ENCODE results near the gene CNOT11. TPM values are rescaled to one million over a fixed set of nuclear protein-coding genes. Genes with fewer than 3 reads are reported as not detected.

Gene CNOT11
- total RNA-seq, 1 experiment from 2014 or later, result 57.8 TPM

- TF ChIP-seq, protein P1, sequence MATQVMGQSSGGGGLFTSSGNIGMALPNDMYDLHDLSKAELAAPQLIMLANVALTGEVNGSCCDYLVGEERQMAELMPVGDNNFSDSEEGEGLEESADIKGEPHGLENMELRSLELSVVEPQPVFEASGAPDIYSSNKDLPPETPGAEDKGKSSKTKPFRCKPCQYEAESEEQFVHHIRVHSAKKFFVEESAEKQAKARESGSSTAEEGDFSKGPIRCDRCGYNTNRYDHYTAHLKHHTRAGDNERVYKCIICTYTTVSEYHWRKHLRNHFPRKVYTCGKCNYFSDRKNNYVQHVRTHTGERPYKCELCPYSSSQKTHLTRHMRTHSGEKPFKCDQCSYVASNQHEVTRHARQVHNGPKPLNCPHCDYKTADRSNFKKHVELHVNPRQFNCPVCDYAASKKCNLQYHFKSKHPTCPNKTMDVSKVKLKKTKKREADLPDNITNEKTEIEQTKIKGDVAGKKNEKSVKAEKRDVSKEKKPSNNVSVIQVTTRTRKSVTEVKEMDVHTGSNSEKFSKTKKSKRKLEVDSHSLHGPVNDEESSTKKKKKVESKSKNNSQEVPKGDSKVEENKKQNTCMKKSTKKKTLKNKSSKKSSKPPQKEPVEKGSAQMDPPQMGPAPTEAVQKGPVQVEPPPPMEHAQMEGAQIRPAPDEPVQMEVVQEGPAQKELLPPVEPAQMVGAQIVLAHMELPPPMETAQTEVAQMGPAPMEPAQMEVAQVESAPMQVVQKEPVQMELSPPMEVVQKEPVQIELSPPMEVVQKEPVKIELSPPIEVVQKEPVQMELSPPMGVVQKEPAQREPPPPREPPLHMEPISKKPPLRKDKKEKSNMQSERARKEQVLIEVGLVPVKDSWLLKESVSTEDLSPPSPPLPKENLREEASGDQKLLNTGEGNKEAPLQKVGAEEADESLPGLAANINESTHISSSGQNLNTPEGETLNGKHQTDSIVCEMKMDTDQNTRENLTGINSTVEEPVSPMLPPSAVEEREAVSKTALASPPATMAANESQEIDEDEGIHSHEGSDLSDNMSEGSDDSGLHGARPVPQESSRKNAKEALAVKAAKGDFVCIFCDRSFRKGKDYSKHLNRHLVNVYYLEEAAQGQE (IDR thresholded peaks at IDR 0.05; ENCODE audit: low read depth), result no peak
- no peak for TF ChIP-seq CBX3 (IDR thresholded peaks at IDR 0.05; ENCODE audit: low read depth)
Observed at GRCh38 chr2:101296371-101296770, 43.7 kb downstream of the CNOT11 start (continued).

- Histone ChIP-seq H3K36me3 (ENCODE audit: control insufficient read depth in 1 of 2, insufficient read depth in 2 of 2, low read length in 2 of 2) (peaks cover 12 to 18% of the 10 kb centered on the region in 2 experiments; a peak in 3 of 4 replicates), H3K4me2 (ENCODE audit: low read length) (no peak overlapping the region), H2AFZ (ENCODE audit: low read depth, low read length, poor library complexity, severe bottlenecking) (no peak overlapping the region), H3K27ac (ENCODE audit: low read depth, low read length) (no peak overlapping the region), H3K4me1 (ENCODE audit: control insufficient read depth in 1 of 2, insufficient read depth in 2 of 2, low read length in 2 of 2) (no peaks in the 10 kb centered on the region), H3K4me3 (replicated peaks in 1 of 2; ENCODE audit: low read depth in 1 of 2, low read length in 2 of 2) (no peak overlapping the region), H3K9me2 (ENCODE audit: insufficient read depth) (no peaks in the 10 kb centered on the region), H3K79me2 (ENCODE audit: insufficient read depth, low read length) (peaks cover 92% of the 10 kb centered on the region), H3K27me3 (ENCODE audit: insufficient read depth, low read length) (no peaks in the 10 kb centered on the region), H4K20me1 (ENCODE audit: insufficient read depth) (no peaks in the 10 kb centered on the region), H3K9me3 (ENCODE audit: control insufficient read depth in 1 of 2, insufficient read depth in 1 of 2, low read depth in 1 of 2, low read length in 2 of 2) (no peaks in the 10 kb centered on the region), H3K9ac (ENCODE audit: low read length) (no peak overlapping the region)
- DNase-seq (ENCODE audit: low read depth, low spot score) (no peak), ATAC-seq (no peak)
- CTCF ChIA-PET, result no interaction called here
- intact Hi-C loops (cut with micrococcal nuclease), result no loop called here
- BruUV-seq (replicated peaks), result no TSS peak
- RAD21 ChIA-PET (ENCODE audit: low non-redundant PET in 1 of 2, low total read pairs in 2 of 2, uncharacterized antibody in 2 of 2, unreplicated experiment in 2 of 2), result no interaction called here
- POLR2A ChIA-PET, result interaction anchor here (1.1 kb wide), 1 partner anchor 11 kb away, joined by 3 read pairs; the partner anchor contains the start of gene RNF149
- no peak for TF ChIP-seq SP1 (IDR thresholded peaks at IDR 0.05; ENCODE audit: low read depth)
- TF ChIP-seq CTCF (IDR thresholded peaks at IDR 0.05 in 2 of 3, conservative IDR thresholded peaks at IDR 0.05 in 1 of 3; ENCODE audit: borderline replicate concordance in 1 of 3, insufficient read depth in 1 of 3, low read depth in 2 of 3, low read length in 2 of 3), result no peak
- TF ChIP-seq TCF7L2 (IDR thresholded peaks at IDR 0.05; ENCODE audit: borderline replicate concordance, extremely low read depth, insufficient read depth, insufficient read length), result no peak
- no peak for TF ChIP-seq SRF (IDR thresholded peaks at IDR 0.05; ENCODE audit: low read depth)
Observed at GRCh38 chr2:101297383-101297782, 44.7 kb downstream of the CNOT11 start.

Data from HCT116 (cell line).